ENCODE measurements around the gene CYGB.

Gene CYGB

GRCh38 chr17:76543482-76543825 lies 5.9 kb upstream of the CYGB start:
- Histone ChIP-seq H3K9me3 (ENCODE audit: control insufficient read depth, insufficient read depth, low read depth, low read length) (no peaks in the 10 kb centered on the region), H3K4me3 (ENCODE audit: low read depth, low read length) (no peak overlapping the region), H3K27ac (ENCODE audit: extremely low read depth, low read depth, low read length) (no peak overlapping the region), H3K4me1 (ENCODE audit: control insufficient read depth, insufficient read depth, low read length) (peaks cover 18% of the 10 kb centered on the region), H3K36me3 (ENCODE audit: control insufficient read depth in 2 of 2, insufficient read depth in 1 of 2, low read length in 2 of 2) (peaks cover 0 to 9% of the 10 kb centered on the region in 2 experiments; a peak in 2 of 3 replicates)
- no peak for TF ChIP-seq REPIN1 (tag by site-specific recombination; IDR thresholded peaks at IDR 0.05; ENCODE audit: low read depth)
- 0 out of 2 replicates have a peak, but pooled peaks have one; percentile 15 for TF ChIP-seq EGR2 (tag by site-specific recombination; IDR thresholded peaks at IDR 0.05; ENCODE audit: low read depth)
- CTCF ChIA-PET = interaction anchor here (0.5 to 4.5 kb wide), 6 partner anchors 13 to 123 kb away, joined by 3 to 17 read pairs (median 6); no protein-coding TSS in a partner anchor
- POLR2A ChIA-PET = interaction anchor here (0.8 to 1.3 kb wide), 2 partner anchors 14 to 81 kb away, joined by 3 to 8 read pairs; no protein-coding TSS in a partner anchor

GRCh38 chr17:76542984-76543383 lies 5.5 kb upstream of the CYGB start:
- Histone ChIP-seq H3K36me3 (ENCODE audit: control insufficient read depth in 2 of 2, insufficient read depth in 1 of 2, low read length in 2 of 2) (peaks cover 0 to 8% of the 10 kb centered on the region in 2 experiments; a peak in 2 of 3 replicates), H3K4me3 (ENCODE audit: low read depth, low read length) (no peak overlapping the region), H3K9me3 (ENCODE audit: control insufficient read depth, insufficient read depth, low read depth, low read length) (no peaks in the 10 kb centered on the region), H3K4me1 (ENCODE audit: control insufficient read depth, insufficient read depth, low read length) (peaks cover 18% of the 10 kb centered on the region), H3K27ac (ENCODE audit: extremely low read depth, low read depth, low read length) (no peak overlapping the region)
- TF ChIP-seq TRIM28 (IDR thresholded peaks at IDR 0.05; ENCODE audit: borderline replicate concordance, low read length) (no peak), ZBTB49 (tag by site-specific recombination; IDR thresholded peaks at IDR 0.05; ENCODE audit: low read depth) (no peak), ZNF221 (tag by site-specific recombination; IDR thresholded peaks at IDR 0.05; ENCODE audit: borderline replicate concordance) (no peak)
- ChIA-PET CTCF (interaction anchor here (1.1 to 4.5 kb wide), 5 partner anchors 13 to 81 kb away, joined by 3 to 17 read pairs (median 6); no protein-coding TSS in a partner anchor), POLR2A (interaction anchor here (0.5 to 1.3 kb wide), 3 partner anchors 15 to 239 kb away, joined by 3 to 8 read pairs (median 3); no protein-coding TSS in a partner anchor)

GRCh38 chr17:76542566-76542971 lies 5.1 kb upstream of the CYGB start:
- CTCF ChIA-PET = interaction anchor here (0.7 to 1.5 kb wide), 4 partner anchors 14 to 83 kb away, joined by 3 to 6 read pairs (median 4); no protein-coding TSS in a partner anchor
- Histone ChIP-seq H3K4me3 (ENCODE audit: low read depth, low read length) (no peak overlapping the region), H3K4me1 (ENCODE audit: control insufficient read depth, insufficient read depth, low read length) (peaks cover 18% of the 10 kb centered on the region), H3K27ac (ENCODE audit: extremely low read depth, low read depth, low read length) (no peak overlapping the region), H3K36me3 (ENCODE audit: control insufficient read depth in 2 of 2, insufficient read depth in 1 of 2, low read length in 2 of 2) (peaks cover 0 to 7% of the 10 kb centered on the region in 2 experiments; a peak in 1 of 3 replicates), H3K9me3 (ENCODE audit: control insufficient read depth, insufficient read depth, low read depth, low read length) (no peaks in the 10 kb centered on the region)
- POLR2A ChIA-PET = interaction anchor here (0.5 to 1.3 kb wide), 3 partner anchors 14 to 239 kb away, joined by 3 to 8 read pairs (median 3); no protein-coding TSS in a partner anchor
- no peak for TF ChIP-seq ZNF830 (tag by site-specific recombination; IDR thresholded peaks at IDR 0.05; ENCODE audit: low read depth)
- TF ChIP-seq ZNF645 (tag by site-specific recombination; IDR thresholded peaks at IDR 0.05) = no peak
- TF ChIP-seq ZNF112 (tag by site-specific recombination; IDR thresholded peaks at IDR 0.05) = no peak
- TF ChIP-seq TSHZ1 (tag by site-specific recombination; IDR thresholded peaks at IDR 0.05; ENCODE audit: borderline replicate concordance) = no peak
- TF ChIP-seq ZBTB17 (tag by site-specific recombination; IDR thresholded peaks at IDR 0.05) = no peak
- TF ChIP-seq EGR2 (tag by site-specific recombination; IDR thresholded peaks at IDR 0.05; ENCODE audit: low read depth) = peak; percentile 40; the same call in 1 of the 2 replicates
- TF ChIP-seq ZFHX2 (tag by site-specific recombination; conservative IDR thresholded peaks at IDR 0.05) = peak; percentile 49
- TF ChIP-seq ZNF426 (tag by site-specific recombination; IDR thresholded peaks at IDR 0.05) = no peak
- TF ChIP-seq ZBTB1 (tag by site-specific recombination; IDR thresholded peaks at IDR 0.05) = no peak
- TF ChIP-seq ZNF449 (tag by site-specific recombination; IDR thresholded peaks at IDR 0.05) = no peak
- TF ChIP-seq ZNF311 (tag by site-specific recombination; IDR thresholded peaks at IDR 0.05; ENCODE audit: borderline replicate concordance) = no peak
- TF ChIP-seq INSM2 (tag by site-specific recombination; IDR thresholded peaks at IDR 0.05) = no peak
- no peak for TF ChIP-seq ZNF416 (tag by site-specific recombination; IDR thresholded peaks at IDR 0.05)
- peak; percentile 32; the same call in 1 of the 2 replicates for TF ChIP-seq SP2 (tag by site-specific recombination; IDR thresholded peaks at IDR 0.05)
- TF ChIP-seq ZNF555 (tag by site-specific recombination; conservative IDR thresholded peaks at IDR 0.05) = no peak
- TF ChIP-seq SP7 (tag by site-specific recombination; IDR thresholded peaks at IDR 0.05) = no peak
